ENCODE data around the gene CLCN4.

CLCN4 gene

GRCh38 chrX:10197279-10198210 lies 40.8 kb downstream of the CLCN4 start:
- no peak for DNase-seq (ENCODE audit: low read depth)

GRCh38 chrX:10198254-10198653 lies 41.5 kb downstream of the CLCN4 start:
- DNase-seq (ENCODE audit: low read depth), result no peak

GRCh38 chrX:10199212-10199611 lies 42.4 kb downstream of the CLCN4 start:
- no peak for DNase-seq (ENCODE audit: low read depth)

- DNase-seq (ENCODE audit: low read depth), result no peak
Observed at GRCh38 chrX:10203617-10204016, 46.8 kb downstream of the CLCN4 start.

- DNase-seq (ENCODE audit: low read depth), result no peak
Observed at GRCh38 chrX:10206317-10206716, 49.5 kb downstream of the CLCN4 start.

GRCh38 chrX:10208281-10208856 lies 51.6 kb downstream of the CLCN4 start:
- DNase-seq (ENCODE audit: low read depth), result no peak

GRCh38 chrX:10208953-10209352 lies 52.2 kb downstream of the CLCN4 start:
- DNase-seq (ENCODE audit: low read depth), result no peak

GRCh38 chrX:10212395-10212794 lies 55.6 kb downstream of the CLCN4 start:
- DNase-seq (ENCODE audit: low read depth), result no peak

- DNase-seq (ENCODE audit: low read depth), result no peak
Observed at GRCh38 chrX:10213716-10214115, 56.9 kb downstream of the CLCN4 start.

- DNase-seq (ENCODE audit: low read depth), result no peak
Observed at GRCh38 chrX:10216208-10216607, 59.4 kb downstream of the CLCN4 start.

GRCh38 chrX:10217198-10217597 lies 60.4 kb downstream of the CLCN4 start:
- no peak for DNase-seq (ENCODE audit: low read depth)

- no peak for DNase-seq (ENCODE audit: low read depth)
Observed at GRCh38 chrX:10221651-10222050, 64.9 kb downstream of the CLCN4 start.

- DNase-seq (ENCODE audit: low read depth), result no peak
Observed at GRCh38 chrX:10223276-10223675, 66.5 kb downstream of the CLCN4 start.

- DNase-seq (ENCODE audit: low read depth), result no peak
Observed at GRCh38 chrX:10223781-10224180, 67.0 kb downstream of the CLCN4 start.

GRCh38 chrX:10230222-10230621 lies 73.4 kb downstream of the CLCN4 start:
- DNase-seq (ENCODE audit: low read depth), result no peak

GRCh38 chrX:10231461-10231860 lies 74.7 kb downstream of the CLCN4 start:
- DNase-seq (ENCODE audit: low read depth), result no peak

- DNase-seq (ENCODE audit: low read depth), result no peak
Observed at GRCh38 chrX:10233173-10233572, 76.4 kb downstream of the CLCN4 start.

GRCh38 chrX:10233696-10234095 lies 76.9 kb downstream of the CLCN4 start:
- no peak for DNase-seq (ENCODE audit: low read depth)

GRCh38 chrX:10235851-10236250 lies 79.1 kb downstream of the CLCN4 start:
- DNase-seq (ENCODE audit: low read depth), result peak; percentile 54

GRCh38 chrX:10237241-10237640 lies 80.5 kb downstream of the CLCN4 start:
- no peak for DNase-seq (ENCODE audit: low read depth)

- DNase-seq (ENCODE audit: low read depth), result peak; percentile 31
Observed at GRCh38 chrX:10239611-10240064, 82.9 kb downstream of the CLCN4 start.

GRCh38 chrX:10240918-10241317 lies 84.1 kb downstream of the CLCN4 start:
- DNase-seq (ENCODE audit: low read depth), result peak; percentile 67

GRCh38 chrX:10242026-10242425 lies 85.3 kb downstream of the CLCN4 start:
- DNase-seq (ENCODE audit: low read depth), result no peak

All from fibroblast of the conjunctiva (primary cell).